PC-3 (cell line): Measurements from ENCODE around the gene HOXB2. TPM values are rescaled to one million over a fixed set of nuclear protein-coding genes. Genes with fewer than 3 reads are reported as not detected.

ENCODE experiments used
- ATAC-seq: fragments of 200-7000 bp; cut with Tn5 transposase; 2 replicates; pipeline ENCODE4 v1.9.1; 2020; ENCODE audit warnings: mild to moderate bottlenecking, moderate library complexity
- BruUV-seq: library from RNA; stranded (reverse); fragments of 400-500 nt; replicated peaks from 2 replicates; lab custom pipeline; 2021; lab: Mats Ljungman, UMichigan
- CTCF ChIA-PET: fragments of 300-600 bp; sonication (Branson Sonifier 250); formaldehyde crosslinking; loops from one replicate; lab custom pipeline; 2022; ENCODE audit warnings: antibody characterized with exemption; lab: Charles Lee
- POLR2A ChIA-PET: fragments of 300-600 bp; sonication (Branson Sonifier 250); formaldehyde crosslinking; loops from one replicate; lab custom pipeline; 2022; ENCODE audit warnings: antibody characterized with exemption; ENCODE audit not compliant: unreplicated experiment; lab: Charles Lee
- DNase-seq: peaks from one replicate; pipeline ENCODE4 v3.0.0-alpha.2; 2015
- H2AFZ ChIP-seq: fragments of 300-600 bp; sonication (generic); 2 replicates; pipeline ENCODE4 v1.6.0; 2016; ENCODE audit warnings: antibody characterized with exemption, low read length
- H3F3A ChIP-seq: fragments of 300-600 bp; sonication (generic); one replicate; pipeline ENCODE4 v1.6.0; 2017; ENCODE audit warnings: antibody characterized with exemption, low read length, control low read depth, mild to moderate bottlenecking; ENCODE audit not compliant: unreplicated experiment
- H3K27ac ChIP-seq: fragments of 300-600 bp; sonication (generic); 2 replicates; pipeline ENCODE4 v1.5.1; 2016; ENCODE audit warnings: mild to moderate bottlenecking, low read length
- H3K27me3 ChIP-seq: fragments of 300-600 bp; sonication (generic); 2 replicates; pipeline ENCODE4 v1.6.1; 2016; ENCODE audit warnings: low read length, mixed read lengths
- H3K36me3 ChIP-seq: fragments of 300-600 bp; sonication (generic); 2 replicates; pipeline ENCODE4 v1.6.1; 2016; ENCODE audit warnings: low read depth, mixed run types, low read length, mixed read lengths
- H3K4me1 ChIP-seq: fragments of 300-600 bp; sonication (generic); 2 replicates; pipeline ENCODE4 v1.5.1; 2016; ENCODE audit warnings: low read length; ENCODE audit not compliant: insufficient read depth
- H3K4me2 ChIP-seq: fragments of 300-600 bp; sonication (generic); 2 replicates; pipeline ENCODE4 v1.6.0; 2016; ENCODE audit warnings: low read length
- H3K4me3 ChIP-seq: fragments of 300-600 bp; sonication (generic); 2 replicates; pipeline ENCODE4 v1.5.1; 2016; ENCODE audit warnings: mild to moderate bottlenecking, low read length, mixed read lengths
- H3K79me2 ChIP-seq: fragments of 300-600 bp; sonication (generic); 2 replicates; pipeline ENCODE4 v1.6.1; 2017; ENCODE audit warnings: low read length, mixed read lengths
- H3K9ac ChIP-seq: fragments of 300-600 bp; sonication (generic); 2 replicates; pipeline ENCODE4 v1.6.0; 2016; ENCODE audit warnings: mild to moderate bottlenecking, low read length
- H3K9me2 ChIP-seq: fragments of 300-600 bp; sonication (generic); replicated peaks from 2 replicates; pipeline ENCODE4 v1.6.1; 2016; ENCODE audit warnings: mixed run types, low read length, mixed read lengths
- H3K9me3 ChIP-seq: fragments of 300-600 bp; sonication (generic); 2 replicates; pipeline ENCODE4 v1.6.1; 2016; ENCODE audit warnings: low read length, mixed read lengths
- H4K20me1 ChIP-seq: fragments of 300-600 bp; sonication (generic); 2 replicates; pipeline ENCODE4 v1.6.1; 2016; ENCODE audit warnings: low read length, mixed read lengths
- CTCF ChIP-seq: fragments of 300-600 bp; sonication (generic); conservative IDR thresholded peaks from 2 replicates; pipeline ENCODE4 v1.5.1; 2017; ENCODE audit warnings: antibody characterized with exemption, low read depth, mild to moderate bottlenecking, low read length
- EZH2 ChIP-seq: fragments of 300-600 bp; sonication (generic); IDR thresholded peaks from one replicate; pipeline ENCODE4 v1.6.1; 2017; ENCODE audit warnings: antibody characterized with exemption, mild to moderate bottlenecking, low read length; ENCODE audit not compliant: unreplicated experiment
- EZH2phosphoT487 ChIP-seq: fragments of 300-600 bp; sonication (generic); IDR thresholded peaks from 2 replicates; pipeline ENCODE4 v1.6.1; 2018; ENCODE audit warnings: mild to moderate bottlenecking, antibody characterized with exemption, low read length, borderline replicate concordance
- intact Hi-C: fragments of 100-400 bp; cut with micrococcal nuclease; formaldehyde crosslinking; loops from 2 replicates; pipeline ENCODE4 v1.9.0; 2023
- total RNA-seq: library from RNA; depleted of rRNA; stranded (reverse); fragments of >200 nt; gene quantifications from 2 replicates; pipeline ENCODE4 v1.2.3, GENCODE V29; 2014

Gene HOXB2
- total RNA-seq, 1 experiment from 2014 or later = 1.1 TPM

DNA sequence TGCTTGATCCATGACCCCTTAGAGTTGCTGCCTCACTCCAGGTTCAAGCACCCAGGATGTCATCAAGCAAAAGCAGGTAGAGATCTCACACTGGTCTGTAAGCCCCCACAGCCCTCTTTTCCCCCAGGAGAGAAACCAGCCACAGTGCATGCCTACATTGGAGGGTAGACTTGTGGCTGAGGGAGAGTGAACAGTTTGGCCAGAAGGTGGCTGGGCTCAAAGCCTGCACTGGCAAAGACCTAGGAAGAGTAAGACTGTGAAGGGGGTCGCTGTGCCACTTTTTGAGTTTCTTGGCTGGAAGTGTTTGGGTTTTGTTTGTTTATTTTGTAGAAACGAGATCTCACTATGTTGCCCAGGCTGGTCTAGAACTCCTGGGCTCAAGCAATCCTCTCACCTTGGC is 42.6 kb downstream of the HOXB2 start:
- H3K36me3 ChIP-seq = no peaks in the 10 kb centered on the region
- TF ChIP-seq CTCF (no peak), EZH2 (no peak), EZH2phosphoT487 (no peak)
- no peak overlapping the region for H3K4me3 ChIP-seq
- no peak for DNase-seq
- CTCF ChIA-PET = no interaction called here
- POLR2A ChIA-PET = no interaction called here
- no TSS peak for BruUV-seq
- peaks cover 69% of the 10 kb centered on the region for H3K4me1 ChIP-seq
- H3K79me2 ChIP-seq = no peaks in the 10 kb centered on the region
- no peak overlapping the region for H3K4me2 ChIP-seq
- intact Hi-C loops = no loop called here
- no peak for ATAC-seq
- H3K9ac ChIP-seq = no peak overlapping the region
- H3K27me3 ChIP-seq = no peaks in the 10 kb centered on the region
- no peak overlapping the region for H2AFZ ChIP-seq
- no peaks in the 10 kb centered on the region for H4K20me1 ChIP-seq
- H3K9me3 ChIP-seq = no peaks in the 10 kb centered on the region
- no peak overlapping the region for H3K27ac ChIP-seq
- peaks cover 10% of the 10 kb centered on the region for H3F3A ChIP-seq
- no peaks in the 10 kb centered on the region for H3K9me2 ChIP-seq

DNA sequence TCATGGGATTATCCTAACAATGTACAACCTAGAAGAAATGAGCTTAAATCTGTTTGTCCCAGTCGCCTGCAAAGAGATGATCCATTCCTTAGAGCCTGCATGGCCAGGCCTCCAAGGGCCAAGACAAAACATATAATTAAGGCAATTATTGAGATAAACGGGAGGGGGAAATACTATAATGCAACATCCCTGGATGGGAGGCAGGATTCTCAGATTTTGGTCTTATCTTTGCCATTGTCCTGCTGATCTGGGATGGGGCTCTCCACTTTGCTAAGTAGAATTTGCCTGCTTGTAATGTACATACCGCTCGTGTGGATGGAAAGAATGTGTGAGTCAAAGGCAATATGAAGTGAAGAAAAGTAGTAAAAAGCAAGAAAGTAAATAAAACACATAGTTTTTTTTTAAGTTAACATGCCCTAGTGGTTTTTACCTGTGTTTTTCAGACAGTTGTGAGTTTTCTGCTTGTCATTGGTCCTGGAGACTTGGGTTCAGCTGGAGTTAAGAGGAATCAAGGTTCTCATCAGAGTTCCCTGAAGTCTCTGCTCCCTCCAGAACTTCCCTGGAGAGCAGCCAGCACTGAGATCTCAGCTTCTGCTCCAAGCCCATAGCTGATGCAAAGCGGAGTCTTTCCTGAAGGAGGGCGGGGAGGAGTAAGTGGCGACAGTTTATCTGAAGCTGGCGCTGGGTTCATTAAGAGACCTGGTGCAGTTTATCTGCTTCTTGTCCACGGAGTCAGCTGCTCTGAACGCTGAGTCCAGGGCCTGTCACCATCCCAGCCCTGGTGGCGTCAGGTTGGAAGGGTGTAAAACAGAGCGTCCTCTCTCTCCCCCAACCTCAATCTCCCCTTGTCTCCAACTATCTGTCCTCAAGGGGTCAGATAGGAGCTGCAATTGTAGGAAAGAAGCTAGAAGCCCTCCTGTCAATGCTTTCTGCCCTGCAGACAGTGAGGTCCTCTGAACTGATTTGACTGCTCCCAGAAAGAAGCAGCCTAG is 44.2 kb downstream of the HOXB2 start:
- H3K27ac ChIP-seq = peak overlapping the region; percentile 57
- no peak overlapping the region for H2AFZ ChIP-seq
- intact Hi-C loops = no loop called here
- TF ChIP-seq EZH2 (no peak), CTCF (no peak), EZH2phosphoT487 (no peak)
- H3K79me2 ChIP-seq = no peaks in the 10 kb centered on the region
- no peaks in the 10 kb centered on the region for H3K36me3 ChIP-seq
- peaks cover 13% of the 10 kb centered on the region for H3F3A ChIP-seq
- H3K4me1 ChIP-seq = peaks cover 72% of the 10 kb centered on the region
- no peak overlapping the region for H3K9ac ChIP-seq
- no peaks in the 10 kb centered on the region for H4K20me1 ChIP-seq
- BruUV-seq = no TSS peak
- no peak overlapping the region for H3K4me3 ChIP-seq
- ChIA-PET CTCF (interaction anchor here (0.6 to 0.9 kb wide), 3 partner anchors 9 to 55 kb away, joined by 3 to 4 read pairs (median 3); no protein-coding TSS in a partner anchor), POLR2A (interaction anchor here (0.6 kb wide), 1 partner anchor 125 kb away, joined by 4 read pairs; no protein-coding TSS in a partner anchor)
- DNase-seq (peak; percentile 72), ATAC-seq (peak; percentile 60)
- H3K27me3 ChIP-seq = no peaks in the 10 kb centered on the region
- H3K9me3 ChIP-seq = no peaks in the 10 kb centered on the region
- H3K4me2 ChIP-seq = peak overlapping the region; percentile 39
- no peaks in the 10 kb centered on the region for H3K9me2 ChIP-seq
